Left ventricle myocardium inferior (tissue), 1 donor: ENCODE measurements around the gene DENND1A. TPM values are rescaled to one million over a fixed set of nuclear protein-coding genes. Genes with fewer than 3 reads are reported as not detected.

Experiments
- DNase-seq: peaks from one replicate; pipeline ENCODE4 v3.0.0-alpha.2; 2020
- H3K27ac ChIP-seq: fragments of 200-600 bp; replicated peaks from 2 replicates; pipeline ENCODE4 v1.8.0; 2021
- H3K27me3 ChIP-seq: fragments of 200-600 bp; 2 replicates; pipeline ENCODE4 v1.8.0; 2021; ENCODE audit warnings: low read depth
- H3K36me3 ChIP-seq: fragments of 200-600 bp; 2 replicates; pipeline ENCODE4 v1.8.0; 2021
- H3K4me1 ChIP-seq: fragments of 200-600 bp; 2 replicates; pipeline ENCODE4 v1.8.0; 2021
- H3K4me3 ChIP-seq: fragments of 200-600 bp; 2 replicates; pipeline ENCODE4 v1.8.0; 2021; ENCODE audit warnings: mild to moderate bottlenecking, moderate library complexity
- H3K9me3 ChIP-seq: fragments of 200-600 bp; replicated peaks from 2 replicates; pipeline ENCODE4 v1.8.0; 2021
- intact Hi-C: fragments of 100-400 bp; cut with micrococcal nuclease; formaldehyde crosslinking; loops from one replicate; pipeline ENCODE4 v1.11.0; 2022
- total RNA-seq: library from RNA; stranded (reverse); fragmentation: NEBNext Ultra II Directional; extraction: Animal tissue kit (Norgen Biotek cat#: 25700); gene quantifications from one replicate; pipeline ENCODE4 v1.2.1, GENCODE V29; 2021
- TF ChIP-seq, protein P1 (sequence below): fragments of 200-600 bp; IDR thresholded peaks from 2 replicates; pipeline ENCODE4 v1.8.0; 2021; ENCODE audit warnings: antibody characterized with exemption, mild to moderate bottlenecking, borderline replicate concordance
- donor health status: DM: no; HTN: yes; CAD: no; lungs with severe emphysema.

DENND1A gene
- total RNA-seq, 1 donor from 2014 or later, result 12.2 TPM

DNA sequence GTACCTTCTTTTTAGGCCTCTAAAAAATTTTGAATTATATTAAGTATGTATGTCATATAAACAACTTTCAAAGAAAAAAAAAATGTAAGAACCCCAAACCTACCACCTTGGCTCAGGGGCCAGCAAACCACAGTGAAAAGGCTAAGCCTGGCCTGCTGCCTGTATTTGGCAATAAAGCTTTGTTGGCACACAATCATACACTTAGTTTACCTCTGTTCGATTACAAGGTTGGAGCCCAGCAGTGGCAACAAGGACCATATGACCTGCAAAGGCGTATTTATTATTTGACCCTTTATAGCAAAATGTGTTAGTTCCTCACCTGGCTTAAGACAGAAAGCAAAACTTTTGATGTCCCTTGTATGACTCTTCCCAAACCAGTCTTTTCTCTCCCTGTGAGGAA lies 282.8 kb downstream of the DENND1A start:
- peaks cover 16% of the 10 kb centered on the region for H3K4me1 ChIP-seq
- no peaks in the 10 kb centered on the region for H3K27me3 ChIP-seq
- H3K4me3 ChIP-seq, result no peak overlapping the region
- intact Hi-C loops, result no loop called here
- H3K27ac ChIP-seq, result no peak overlapping the region
- H3K36me3 ChIP-seq, result peaks cover 15% of the 10 kb centered on the region
- DNase-seq, result no peak
- TF ChIP-seq, protein P1, sequence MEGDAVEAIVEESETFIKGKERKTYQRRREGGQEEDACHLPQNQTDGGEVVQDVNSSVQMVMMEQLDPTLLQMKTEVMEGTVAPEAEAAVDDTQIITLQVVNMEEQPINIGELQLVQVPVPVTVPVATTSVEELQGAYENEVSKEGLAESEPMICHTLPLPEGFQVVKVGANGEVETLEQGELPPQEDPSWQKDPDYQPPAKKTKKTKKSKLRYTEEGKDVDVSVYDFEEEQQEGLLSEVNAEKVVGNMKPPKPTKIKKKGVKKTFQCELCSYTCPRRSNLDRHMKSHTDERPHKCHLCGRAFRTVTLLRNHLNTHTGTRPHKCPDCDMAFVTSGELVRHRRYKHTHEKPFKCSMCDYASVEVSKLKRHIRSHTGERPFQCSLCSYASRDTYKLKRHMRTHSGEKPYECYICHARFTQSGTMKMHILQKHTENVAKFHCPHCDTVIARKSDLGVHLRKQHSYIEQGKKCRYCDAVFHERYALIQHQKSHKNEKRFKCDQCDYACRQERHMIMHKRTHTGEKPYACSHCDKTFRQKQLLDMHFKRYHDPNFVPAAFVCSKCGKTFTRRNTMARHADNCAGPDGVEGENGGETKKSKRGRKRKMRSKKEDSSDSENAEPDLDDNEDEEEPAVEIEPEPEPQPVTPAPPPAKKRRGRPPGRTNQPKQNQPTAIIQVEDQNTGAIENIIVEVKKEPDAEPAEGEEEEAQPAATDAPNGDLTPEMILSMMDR, result no peak
- H3K9me3 ChIP-seq, result no peaks in the 10 kb centered on the region

DNA sequence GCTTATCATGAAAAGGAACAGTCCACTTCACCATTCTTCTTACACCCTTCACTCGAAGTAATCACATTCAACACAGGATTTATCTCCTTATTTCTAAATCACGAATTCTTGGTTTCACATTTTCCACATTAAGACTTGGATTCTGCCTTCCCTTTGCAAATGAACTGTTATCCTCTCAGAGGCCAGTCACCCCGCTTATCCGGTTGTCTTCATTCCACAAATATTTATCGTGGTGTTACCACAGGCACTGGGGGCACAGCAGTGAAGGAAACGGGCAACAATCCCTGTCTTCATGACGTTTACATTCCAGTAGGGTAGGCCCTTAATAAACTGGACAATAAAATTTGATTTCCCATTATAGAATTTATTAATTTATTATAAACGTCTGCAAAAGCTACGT lies 284.2 kb downstream of the DENND1A start:
- H3K27me3 ChIP-seq, result no peaks in the 10 kb centered on the region
- H3K36me3 ChIP-seq, result peaks cover 8% of the 10 kb centered on the region
- no peak overlapping the region for H3K27ac ChIP-seq
- DNase-seq, result no peak
- intact Hi-C loops, result no loop called here
- H3K9me3 ChIP-seq, result no peaks in the 10 kb centered on the region
- TF ChIP-seq, protein P1, result no peak
- no peak overlapping the region for H3K4me3 ChIP-seq
- peaks cover 22% of the 10 kb centered on the region for H3K4me1 ChIP-seq

DNA sequence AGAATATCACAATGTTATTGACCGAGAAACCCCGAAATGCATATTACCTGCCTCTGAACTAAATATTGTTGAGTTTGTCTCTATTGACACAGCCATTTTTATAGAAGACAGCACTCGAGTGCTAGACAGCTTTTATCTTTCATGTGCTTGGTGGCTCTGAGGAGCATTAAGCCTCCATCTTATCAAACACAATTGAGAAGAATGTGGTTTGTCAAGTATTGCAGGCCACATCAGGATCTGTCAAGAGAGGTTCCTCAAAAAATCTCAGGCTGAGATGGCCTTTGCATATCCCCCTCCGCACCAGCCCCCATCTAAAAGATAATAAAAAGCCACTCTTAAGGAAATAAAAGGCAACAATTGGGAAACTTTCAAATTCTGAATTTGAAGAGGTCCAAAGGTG lies 284.8 kb downstream of the DENND1A start:
- intact Hi-C loops, result no loop called here
- no peak for DNase-seq
- H3K36me3 ChIP-seq, result peaks cover 8% of the 10 kb centered on the region
- H3K27me3 ChIP-seq, result no peaks in the 10 kb centered on the region
- no peak overlapping the region for H3K4me3 ChIP-seq
- no peaks in the 10 kb centered on the region for H3K9me3 ChIP-seq
- H3K27ac ChIP-seq, result no peak overlapping the region
- TF ChIP-seq, protein P1, result no peak
- H3K4me1 ChIP-seq, result peaks cover 22% of the 10 kb centered on the region

DNA sequence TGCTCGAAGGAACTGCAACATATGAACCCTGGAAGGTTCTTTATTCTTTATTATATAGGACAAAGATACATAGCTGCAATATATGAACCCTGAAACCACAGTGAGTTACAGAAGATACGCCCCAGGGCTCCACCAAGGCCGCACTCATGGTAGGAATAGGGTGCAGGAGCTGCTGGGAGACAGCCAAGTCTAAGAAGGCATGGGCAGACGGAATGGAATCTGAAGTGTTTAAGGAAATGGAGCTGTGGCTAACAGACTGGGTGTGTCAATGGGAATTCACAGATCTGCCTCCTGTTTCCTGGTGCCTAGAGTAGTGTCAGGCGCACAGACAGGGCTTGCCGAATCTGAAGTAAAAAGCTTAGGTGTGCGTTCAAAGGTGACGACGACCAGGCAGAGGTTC lies 286.4 kb downstream of the DENND1A start:
- TF ChIP-seq, protein P1, result no peak
- peaks cover 8% of the 10 kb centered on the region for H3K36me3 ChIP-seq
- intact Hi-C loops, result no loop called here
- DNase-seq, result no peak
- peaks cover 25% of the 10 kb centered on the region for H3K4me1 ChIP-seq
- no peaks in the 10 kb centered on the region for H3K27me3 ChIP-seq
- H3K27ac ChIP-seq, result no peak overlapping the region
- H3K4me3 ChIP-seq, result no peak overlapping the region
- no peaks in the 10 kb centered on the region for H3K9me3 ChIP-seq

DNA sequence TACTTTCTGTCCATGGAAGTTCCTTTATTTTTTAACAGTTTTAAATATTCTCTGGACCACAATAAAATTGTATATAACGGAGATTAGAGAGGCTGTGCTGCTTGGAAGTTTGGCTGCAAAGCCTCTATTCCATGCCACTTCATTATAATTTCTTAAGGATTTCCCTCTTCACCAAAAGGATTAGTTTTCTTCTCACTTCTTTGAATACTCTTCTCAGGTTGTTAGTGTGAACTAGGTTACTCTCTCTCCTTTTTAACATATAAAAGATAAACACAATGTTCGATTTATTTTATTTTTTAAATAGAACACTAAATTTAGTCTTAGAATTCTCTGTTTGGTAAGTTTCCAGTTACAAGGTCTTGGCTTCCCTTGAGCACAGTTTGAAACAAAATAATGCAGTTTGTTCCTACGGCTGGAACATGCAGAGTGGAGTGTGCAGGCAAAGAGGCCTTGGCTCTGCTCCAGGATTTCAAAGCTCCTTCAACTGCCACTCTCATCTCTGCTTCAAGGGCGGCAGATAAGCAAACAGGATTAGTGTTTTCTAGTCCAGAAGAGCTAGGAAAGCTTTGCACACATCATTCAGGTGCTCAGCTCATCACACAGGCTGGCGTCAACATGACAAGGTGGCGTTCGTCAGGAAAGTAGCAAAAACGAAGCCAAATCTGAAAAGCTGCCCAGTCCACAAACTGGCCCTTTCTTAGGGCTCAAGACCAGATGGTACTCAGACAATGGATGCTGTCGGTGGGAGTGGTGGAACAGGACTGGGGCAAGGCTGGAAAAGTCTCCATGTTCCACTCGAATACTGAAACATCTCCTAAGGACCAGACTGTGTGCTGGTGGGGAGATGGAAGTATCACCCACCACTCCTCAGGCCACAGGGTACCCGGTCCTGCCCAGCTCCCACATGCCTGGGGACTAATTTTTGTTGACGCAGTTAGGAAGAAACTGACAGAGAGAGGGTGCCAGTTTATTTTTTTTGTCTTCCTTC lies 287.3 kb downstream of the DENND1A start:
- DNase-seq, result peak; percentile 36
- H3K27me3 ChIP-seq, result no peaks in the 10 kb centered on the region
- TF ChIP-seq, protein P1, result no peak
- H3K27ac ChIP-seq, result peak overlapping the region; percentile 39
- H3K9me3 ChIP-seq, result no peaks in the 10 kb centered on the region
- intact Hi-C loops, result no loop called here
- no peak overlapping the region for H3K4me3 ChIP-seq
- H3K4me1 ChIP-seq, result peaks cover 31% of the 10 kb centered on the region
- peaks cover 8% of the 10 kb centered on the region for H3K36me3 ChIP-seq
